ENCODE results near the gene ZNF597.
"Not testable (repeated sequence)": the region's sequence is repeated elsewhere in the genome, so short reads cannot be mapped to it uniquely, and the experiment has no call there.

ZNF597 gene

GRCh38 chr16:3479654-3480216 is 36.4 kb upstream of the ZNF597 start:
- TF ChIP-seq CTCF (IDR thresholded peaks at IDR 0.05): no peak
- H3K79me2 ChIP-seq: peaks cover 32% of the 10 kb centered on the region
- H3K4me2 ChIP-seq (ENCODE audit: low read length): no peak overlapping the region
- no peak overlapping the region for H3K27ac ChIP-seq
- H3K9ac ChIP-seq: no peak overlapping the region
- H3K4me1 ChIP-seq: no peaks in the 10 kb centered on the region
- no peak overlapping the region for H3K4me3 ChIP-seq (ENCODE audit: low read depth, low read length)
- H2AFZ ChIP-seq: no peak overlapping the region
- no peaks in the 10 kb centered on the region for H3K27me3 ChIP-seq (ENCODE audit: control insufficient read depth, insufficient read depth, low read length)
- H3K36me3 ChIP-seq (ENCODE audit: control insufficient read depth, insufficient read depth, low read length): no peaks in the 10 kb centered on the region
- no peaks in the 10 kb centered on the region for H3K9me3 ChIP-seq (ENCODE audit: control insufficient read depth, low read length)

DNA sequence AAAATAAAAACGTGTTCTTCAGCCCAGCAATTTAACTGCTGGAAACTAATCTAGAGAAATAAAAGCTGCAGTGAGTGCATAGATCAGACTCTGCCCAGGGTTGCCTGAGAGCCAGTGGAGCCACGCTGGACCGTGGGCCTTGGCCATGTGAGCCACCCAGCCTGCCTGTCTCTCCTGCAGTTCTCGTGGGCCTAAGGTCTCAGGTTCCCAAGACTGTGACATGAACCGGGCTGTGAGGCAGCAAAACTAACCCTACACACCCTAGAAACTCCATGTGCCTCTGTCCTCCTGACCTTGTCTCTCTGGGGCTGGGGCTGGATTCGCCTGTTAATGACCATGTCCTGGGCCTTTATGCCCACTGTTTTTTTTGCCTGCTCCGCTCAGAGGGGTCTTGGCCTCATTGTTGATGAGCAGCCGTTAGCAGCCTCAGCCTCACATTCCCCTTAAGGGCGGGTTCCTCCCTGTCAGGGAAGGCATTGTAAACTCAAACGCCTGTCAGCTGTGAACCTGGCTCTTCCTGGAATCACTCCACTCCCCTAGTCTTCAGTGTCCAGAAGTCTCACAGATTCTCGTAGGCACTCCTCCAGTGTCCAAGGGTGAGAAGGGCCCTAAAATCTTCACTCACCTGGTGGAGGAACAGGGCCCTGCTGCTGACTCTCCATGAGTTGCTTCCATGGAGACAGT is 35.1 kb upstream of the ZNF597 start:
- no peaks in the 10 kb centered on the region for H3K36me3 ChIP-seq (ENCODE audit: control insufficient read depth, insufficient read depth, low read length)
- H3K4me1 ChIP-seq: no peaks in the 10 kb centered on the region
- H3K27ac ChIP-seq: no peak overlapping the region
- TF ChIP-seq CTCF (IDR thresholded peaks at IDR 0.05): no peak
- H2AFZ ChIP-seq: no peak overlapping the region
- H3K27me3 ChIP-seq (ENCODE audit: control insufficient read depth, insufficient read depth, low read length): no peaks in the 10 kb centered on the region
- no peaks in the 10 kb centered on the region for H3K9me3 ChIP-seq (ENCODE audit: control insufficient read depth, low read length)
- peaks cover 42% of the 10 kb centered on the region for H3K79me2 ChIP-seq
- H3K4me3 ChIP-seq (ENCODE audit: low read depth, low read length): no peak overlapping the region
- no peak overlapping the region for H3K4me2 ChIP-seq (ENCODE audit: low read length)
- no peak overlapping the region for H3K9ac ChIP-seq

- no peak overlapping the region for H3K4me2 ChIP-seq (ENCODE audit: low read length)
- H3K27me3 ChIP-seq (ENCODE audit: control insufficient read depth, insufficient read depth, low read length): no peaks in the 10 kb centered on the region
- H2AFZ ChIP-seq: no peak overlapping the region
- peaks cover 54% of the 10 kb centered on the region for H3K79me2 ChIP-seq
- H3K36me3 ChIP-seq (ENCODE audit: control insufficient read depth, insufficient read depth, low read length): no peaks in the 10 kb centered on the region
- TF ChIP-seq CTCF (IDR thresholded peaks at IDR 0.05): no peak
- no peak overlapping the region for H3K4me3 ChIP-seq (ENCODE audit: low read depth, low read length)
- no peak overlapping the region for H3K27ac ChIP-seq
- H3K9ac ChIP-seq: no peak overlapping the region
- peaks cover 3% of the 10 kb centered on the region for H3K4me1 ChIP-seq
- H3K9me3 ChIP-seq (ENCODE audit: control insufficient read depth, low read length): no peaks in the 10 kb centered on the region
These were observed 33.1 kb upstream of the ZNF597 start for GRCh38 chr16:3476409-3476808.

DNA sequence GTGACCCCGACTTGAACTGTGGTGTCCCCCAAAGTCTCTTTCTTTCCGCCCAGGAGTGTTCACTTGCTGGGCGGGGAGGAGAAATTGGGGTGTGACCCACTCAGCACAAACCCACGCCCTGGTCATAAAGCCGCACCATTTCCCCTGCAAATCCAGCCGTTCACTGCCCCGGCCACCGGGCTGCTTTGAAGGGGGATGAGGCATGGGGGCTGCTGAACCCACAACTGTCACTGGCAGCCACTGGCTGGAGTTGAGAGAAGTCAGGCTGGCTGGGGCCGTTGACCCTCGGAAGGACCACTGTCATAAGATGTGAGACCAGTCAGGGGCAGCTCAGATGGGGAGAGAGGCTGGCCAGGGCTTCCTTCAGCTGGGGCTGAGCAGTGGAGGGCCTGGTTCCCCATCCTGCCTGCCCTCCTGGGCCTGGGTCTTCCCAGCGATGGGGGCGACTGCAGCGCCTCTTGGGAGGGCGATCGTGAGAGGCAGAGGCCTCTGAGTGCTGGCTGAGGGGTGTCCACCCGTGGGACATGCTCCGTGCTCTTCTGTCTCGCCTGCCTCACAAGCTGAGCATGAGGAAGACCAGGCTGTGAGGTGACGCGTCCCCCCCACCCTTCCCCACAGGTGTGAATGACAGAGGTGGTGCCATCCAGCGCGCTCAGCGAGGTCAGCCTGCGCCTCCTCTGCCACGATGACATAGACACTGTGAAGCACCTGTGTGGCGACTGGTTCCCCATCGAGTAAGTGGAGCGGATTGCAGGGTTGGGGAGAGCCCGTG is 32.5 kb upstream of the ZNF597 start:
- H3K79me2 ChIP-seq: peaks cover 55% of the 10 kb centered on the region
- H3K9ac ChIP-seq: no peak overlapping the region
- H3K4me2 ChIP-seq (ENCODE audit: low read length): no peak overlapping the region
- no peaks in the 10 kb centered on the region for H3K36me3 ChIP-seq (ENCODE audit: control insufficient read depth, insufficient read depth, low read length)
- peaks cover 3% of the 10 kb centered on the region for H3K4me1 ChIP-seq
- H2AFZ ChIP-seq: no peak overlapping the region
- H3K9me3 ChIP-seq (ENCODE audit: control insufficient read depth, low read length): no peaks in the 10 kb centered on the region
- no peak overlapping the region for H3K4me3 ChIP-seq (ENCODE audit: low read depth, low read length)
- no peak overlapping the region for H3K27ac ChIP-seq
- TF ChIP-seq CTCF (IDR thresholded peaks at IDR 0.05): no peak
- H3K27me3 ChIP-seq (ENCODE audit: control insufficient read depth, insufficient read depth, low read length): no peaks in the 10 kb centered on the region

- peaks cover 62% of the 10 kb centered on the region for H3K79me2 ChIP-seq
- H2AFZ ChIP-seq; H3K4me3 ChIP-seq (ENCODE audit: low read depth, low read length); H3K27ac ChIP-seq; H3K9me3 ChIP-seq (ENCODE audit: control insufficient read depth, low read length); H3K36me3 ChIP-seq (ENCODE audit: control insufficient read depth, insufficient read depth, low read length); H3K9ac ChIP-seq; H3K4me2 ChIP-seq (ENCODE audit: low read length); H3K27me3 ChIP-seq (ENCODE audit: control insufficient read depth, insufficient read depth, low read length); H3K4me1 ChIP-seq: not testable (repeated sequence)
These were observed 31.6 kb upstream of the ZNF597 start for GRCh38 chr16:3474870-3475269.

Data from parathyroid adenoma (tissue), 2 donors.